HL-60 (cell line): ENCODE results near the gene ACACB.

ENCODE experiments used
- POLR2AphosphoS5 ChIP-seq: IDR thresholded peaks from 2 replicates; pipeline ENCODE4 v1.6.1; 2012; ENCODE audit warnings: low read depth
- TF ChIP-seq, protein P1 (sequence below): IDR thresholded peaks from one replicate; pipeline ENCODE4 v1.5.1; 2011; ENCODE audit warnings: low read length, control low read depth, inconsistent platforms; ENCODE audit not compliant: insufficient read depth
- TF ChIP-seq, protein P2 (sequence below): IDR thresholded peaks from 2 replicates; pipeline ENCODE4 v1.6.1; 2012; ENCODE audit warnings: low read depth; ENCODE audit not compliant: insufficient replicate concordance

DNA sequence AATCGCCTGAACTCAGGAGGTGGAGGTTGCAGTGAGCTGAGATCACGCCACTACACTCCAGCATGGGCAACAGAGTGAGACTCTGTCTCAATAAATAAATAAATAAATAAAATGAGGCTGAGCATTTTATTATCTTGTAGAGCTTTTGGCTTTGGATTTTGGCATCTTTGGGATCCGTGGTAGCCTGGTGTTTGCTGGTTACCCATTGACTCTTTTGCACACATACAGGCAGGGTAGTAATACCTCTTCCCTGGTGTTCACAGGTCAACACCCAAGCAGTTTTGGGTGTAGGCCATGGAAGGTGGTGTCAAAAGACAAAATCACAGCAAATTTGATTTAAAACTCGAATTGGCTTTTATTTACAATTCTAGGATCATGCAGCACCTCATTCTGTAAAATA, 27.8 kb downstream of the ACACB start:
- TF ChIP-seq, protein P1, sequence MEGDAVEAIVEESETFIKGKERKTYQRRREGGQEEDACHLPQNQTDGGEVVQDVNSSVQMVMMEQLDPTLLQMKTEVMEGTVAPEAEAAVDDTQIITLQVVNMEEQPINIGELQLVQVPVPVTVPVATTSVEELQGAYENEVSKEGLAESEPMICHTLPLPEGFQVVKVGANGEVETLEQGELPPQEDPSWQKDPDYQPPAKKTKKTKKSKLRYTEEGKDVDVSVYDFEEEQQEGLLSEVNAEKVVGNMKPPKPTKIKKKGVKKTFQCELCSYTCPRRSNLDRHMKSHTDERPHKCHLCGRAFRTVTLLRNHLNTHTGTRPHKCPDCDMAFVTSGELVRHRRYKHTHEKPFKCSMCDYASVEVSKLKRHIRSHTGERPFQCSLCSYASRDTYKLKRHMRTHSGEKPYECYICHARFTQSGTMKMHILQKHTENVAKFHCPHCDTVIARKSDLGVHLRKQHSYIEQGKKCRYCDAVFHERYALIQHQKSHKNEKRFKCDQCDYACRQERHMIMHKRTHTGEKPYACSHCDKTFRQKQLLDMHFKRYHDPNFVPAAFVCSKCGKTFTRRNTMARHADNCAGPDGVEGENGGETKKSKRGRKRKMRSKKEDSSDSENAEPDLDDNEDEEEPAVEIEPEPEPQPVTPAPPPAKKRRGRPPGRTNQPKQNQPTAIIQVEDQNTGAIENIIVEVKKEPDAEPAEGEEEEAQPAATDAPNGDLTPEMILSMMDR, result no peak
- TF ChIP-seq, protein P2, sequence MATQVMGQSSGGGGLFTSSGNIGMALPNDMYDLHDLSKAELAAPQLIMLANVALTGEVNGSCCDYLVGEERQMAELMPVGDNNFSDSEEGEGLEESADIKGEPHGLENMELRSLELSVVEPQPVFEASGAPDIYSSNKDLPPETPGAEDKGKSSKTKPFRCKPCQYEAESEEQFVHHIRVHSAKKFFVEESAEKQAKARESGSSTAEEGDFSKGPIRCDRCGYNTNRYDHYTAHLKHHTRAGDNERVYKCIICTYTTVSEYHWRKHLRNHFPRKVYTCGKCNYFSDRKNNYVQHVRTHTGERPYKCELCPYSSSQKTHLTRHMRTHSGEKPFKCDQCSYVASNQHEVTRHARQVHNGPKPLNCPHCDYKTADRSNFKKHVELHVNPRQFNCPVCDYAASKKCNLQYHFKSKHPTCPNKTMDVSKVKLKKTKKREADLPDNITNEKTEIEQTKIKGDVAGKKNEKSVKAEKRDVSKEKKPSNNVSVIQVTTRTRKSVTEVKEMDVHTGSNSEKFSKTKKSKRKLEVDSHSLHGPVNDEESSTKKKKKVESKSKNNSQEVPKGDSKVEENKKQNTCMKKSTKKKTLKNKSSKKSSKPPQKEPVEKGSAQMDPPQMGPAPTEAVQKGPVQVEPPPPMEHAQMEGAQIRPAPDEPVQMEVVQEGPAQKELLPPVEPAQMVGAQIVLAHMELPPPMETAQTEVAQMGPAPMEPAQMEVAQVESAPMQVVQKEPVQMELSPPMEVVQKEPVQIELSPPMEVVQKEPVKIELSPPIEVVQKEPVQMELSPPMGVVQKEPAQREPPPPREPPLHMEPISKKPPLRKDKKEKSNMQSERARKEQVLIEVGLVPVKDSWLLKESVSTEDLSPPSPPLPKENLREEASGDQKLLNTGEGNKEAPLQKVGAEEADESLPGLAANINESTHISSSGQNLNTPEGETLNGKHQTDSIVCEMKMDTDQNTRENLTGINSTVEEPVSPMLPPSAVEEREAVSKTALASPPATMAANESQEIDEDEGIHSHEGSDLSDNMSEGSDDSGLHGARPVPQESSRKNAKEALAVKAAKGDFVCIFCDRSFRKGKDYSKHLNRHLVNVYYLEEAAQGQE, result no peak
- TF ChIP-seq POLR2AphosphoS5, result no peak
